ENCODE data around the gene TMBIM1.
"Not testable (repeated sequence)": the region's sequence is repeated elsewhere in the genome, so short reads cannot be mapped to it uniquely, and the experiment has no call there.

Gene TMBIM1

DNA sequence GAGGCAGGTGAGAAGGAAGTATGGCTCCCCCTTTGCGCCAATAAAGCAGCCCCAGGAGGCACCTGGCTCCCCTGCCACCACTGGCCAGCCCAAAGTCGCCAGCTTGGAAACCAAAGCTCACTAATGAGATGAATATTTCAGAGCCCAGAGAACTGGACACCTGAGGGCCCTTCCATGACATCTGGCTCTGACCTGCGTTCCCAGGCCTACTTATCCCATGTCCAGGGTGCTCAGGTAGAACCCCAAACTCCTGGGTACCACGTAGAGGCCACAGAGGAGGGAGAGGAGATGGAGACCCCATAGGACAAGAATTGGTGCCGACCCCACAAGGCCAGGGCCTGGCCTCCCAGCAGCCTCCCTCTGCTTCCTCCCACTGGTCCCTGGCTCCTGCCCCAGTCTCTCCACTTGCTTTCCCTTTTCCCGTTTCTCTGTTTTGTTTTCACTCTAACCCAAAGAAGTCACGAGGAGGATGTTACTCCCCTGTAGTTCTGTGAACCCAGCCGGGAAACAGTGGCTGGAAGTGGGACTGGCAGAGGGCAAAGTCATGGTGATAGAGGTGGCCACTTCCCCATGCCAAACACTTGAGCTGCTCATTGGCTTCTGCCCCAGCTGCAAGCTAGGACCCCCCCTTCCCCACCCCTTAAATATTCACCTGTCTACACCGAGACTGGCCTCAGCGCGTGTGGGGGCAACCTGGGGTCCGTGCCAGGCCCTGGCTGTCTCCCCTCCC is 820 bp downstream of the TMBIM1 start:
- DNase-seq (ENCODE audit: low read depth in 2 of 2) = no peak

DNA sequence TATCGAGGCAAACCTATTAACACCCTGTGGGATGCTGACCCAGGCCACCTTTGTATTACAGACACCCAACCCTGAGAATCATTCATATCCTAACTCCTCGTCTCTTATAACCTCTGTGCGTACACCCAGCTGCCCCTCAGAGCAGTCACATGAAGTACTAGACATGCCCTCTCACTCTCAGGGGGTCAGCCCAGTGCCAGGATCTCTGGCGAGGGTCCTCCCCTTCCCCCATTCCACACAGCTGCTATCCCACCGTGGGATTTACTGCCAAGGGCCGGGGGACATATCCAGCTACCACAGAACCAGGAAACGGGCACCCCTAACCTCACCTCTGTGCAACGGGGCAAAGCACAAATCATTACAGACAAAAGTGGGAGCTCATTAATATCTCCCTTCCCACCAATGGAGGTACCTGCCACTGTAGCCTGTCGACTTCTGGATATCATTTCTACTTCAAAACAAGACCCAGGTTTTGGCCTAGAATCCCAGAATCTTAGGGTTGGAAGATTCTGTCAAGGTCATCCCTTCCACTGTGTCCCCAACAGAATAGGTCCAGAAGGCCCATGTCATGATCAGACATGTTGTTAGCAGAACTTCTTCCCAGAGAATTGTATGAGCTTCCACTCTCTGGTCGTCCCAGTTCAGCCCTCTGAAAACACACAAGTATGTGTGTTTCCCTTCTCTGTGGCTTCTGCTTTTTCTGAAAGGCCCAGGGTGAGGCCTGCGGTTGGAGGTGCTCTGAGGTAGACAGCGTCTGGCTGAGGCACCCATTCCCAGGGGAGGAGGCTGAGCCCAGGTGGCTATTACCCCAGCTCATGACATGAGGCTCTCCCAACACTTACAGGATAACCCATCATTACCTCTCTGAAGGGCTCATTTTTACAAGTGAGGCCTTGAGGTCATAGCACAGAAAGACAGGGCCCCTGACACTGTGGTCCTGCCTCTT is 1.7 kb downstream of the TMBIM1 start:
- DNase-seq (ENCODE audit: low read depth in 2 of 2) = no peak

DNA sequence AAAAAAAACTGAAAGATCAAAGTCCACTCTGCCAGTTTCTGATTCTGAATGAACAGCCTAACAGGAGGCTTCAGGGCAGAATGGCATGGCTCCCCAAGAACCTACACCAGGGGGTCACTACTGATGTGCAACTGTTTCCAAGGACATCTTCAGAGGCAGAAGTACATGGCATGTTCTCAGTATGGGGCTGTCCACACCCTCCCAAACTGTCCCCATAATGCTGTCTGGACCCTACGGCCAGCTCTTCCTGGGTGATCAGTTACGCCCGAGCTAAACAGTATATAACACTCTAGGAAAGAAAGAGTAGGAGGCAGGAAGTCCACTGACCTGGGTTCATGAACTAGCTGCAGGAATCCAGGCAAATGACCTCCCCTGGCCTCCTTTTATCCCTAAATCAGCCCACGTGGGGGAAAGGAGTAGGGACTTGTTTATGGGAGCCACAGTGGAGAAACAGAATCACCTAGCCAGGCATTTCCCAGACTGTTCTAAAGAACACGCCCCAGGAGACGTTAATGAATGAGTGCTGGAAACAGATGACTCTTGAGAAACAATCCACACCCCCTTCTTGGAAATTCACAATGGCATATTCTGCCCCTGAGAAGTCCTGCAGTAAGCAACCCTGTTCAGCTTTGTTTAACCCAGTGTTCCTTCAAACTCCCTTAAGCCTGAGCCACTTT is 2.5 kb downstream of the TMBIM1 start:
- DNase-seq (ENCODE audit: low read depth in 2 of 2) = no peak

DNA sequence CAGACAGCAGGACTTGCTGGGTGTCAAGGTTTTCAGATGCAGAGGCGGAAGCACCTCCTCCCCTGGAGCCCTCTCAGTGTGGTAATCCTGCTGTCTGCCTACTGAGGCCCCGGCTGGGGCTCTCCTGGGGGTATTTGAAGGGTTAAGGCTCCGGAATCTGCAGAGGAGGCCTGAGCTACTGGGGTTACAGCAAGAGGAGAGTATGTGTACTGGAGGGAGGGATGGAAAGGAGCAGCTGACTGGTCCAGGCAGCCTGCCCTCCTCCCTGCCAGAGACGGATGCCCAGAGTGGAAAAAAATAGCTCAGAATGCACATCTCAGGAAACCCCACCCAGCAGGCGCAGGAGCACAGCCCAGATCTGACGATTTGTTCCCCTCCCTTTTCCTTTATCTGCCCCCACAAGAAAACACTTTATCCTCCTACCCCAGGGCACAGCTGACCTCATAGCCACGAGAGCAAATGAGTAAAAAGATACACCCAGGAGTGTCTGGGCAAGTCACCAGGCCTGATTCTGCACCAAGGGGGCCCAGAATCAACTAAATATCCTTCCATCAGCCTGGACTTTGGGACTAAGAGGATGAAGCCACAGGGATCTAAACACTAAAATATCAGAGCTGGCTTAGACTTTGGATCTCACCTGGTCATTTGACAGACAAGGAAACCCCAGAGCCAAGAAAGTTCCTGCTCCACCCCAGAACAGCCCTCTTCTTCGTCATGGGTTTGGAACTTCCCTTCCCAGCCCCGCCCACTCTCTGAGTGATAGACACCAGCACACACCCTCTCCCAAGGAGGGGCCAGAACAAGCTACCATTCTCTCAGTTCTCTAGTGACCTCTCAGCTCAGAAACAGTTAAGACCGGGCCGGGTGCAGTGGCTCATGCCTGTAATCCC is 5.5 kb downstream of the TMBIM1 start:
- DNase-seq (ENCODE audit: low read depth in 2 of 2) = peak; percentile 56 to 65

DNA sequence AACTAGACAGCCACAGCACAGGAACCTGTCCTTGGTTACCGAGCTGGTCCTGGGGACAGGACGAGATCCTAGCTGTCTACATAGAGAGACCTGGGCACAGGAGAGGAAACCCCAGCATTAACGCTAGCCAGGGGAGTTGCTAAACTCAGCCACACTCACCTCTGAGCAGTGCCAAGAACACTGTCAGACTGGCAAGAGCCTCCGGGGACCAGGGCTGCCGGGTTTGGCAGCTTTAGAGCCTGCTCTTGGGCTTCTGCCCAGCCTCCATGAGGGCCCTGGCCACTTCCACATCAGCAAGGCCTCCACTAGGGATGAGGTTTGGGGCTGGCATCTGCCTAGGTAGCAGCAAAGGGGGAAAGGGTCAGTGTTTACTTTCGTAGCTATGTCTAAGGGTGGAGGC is 6.7 kb downstream of the TMBIM1 start:
- DNase-seq (ENCODE audit: low read depth in 2 of 2) = no peak

DNA sequence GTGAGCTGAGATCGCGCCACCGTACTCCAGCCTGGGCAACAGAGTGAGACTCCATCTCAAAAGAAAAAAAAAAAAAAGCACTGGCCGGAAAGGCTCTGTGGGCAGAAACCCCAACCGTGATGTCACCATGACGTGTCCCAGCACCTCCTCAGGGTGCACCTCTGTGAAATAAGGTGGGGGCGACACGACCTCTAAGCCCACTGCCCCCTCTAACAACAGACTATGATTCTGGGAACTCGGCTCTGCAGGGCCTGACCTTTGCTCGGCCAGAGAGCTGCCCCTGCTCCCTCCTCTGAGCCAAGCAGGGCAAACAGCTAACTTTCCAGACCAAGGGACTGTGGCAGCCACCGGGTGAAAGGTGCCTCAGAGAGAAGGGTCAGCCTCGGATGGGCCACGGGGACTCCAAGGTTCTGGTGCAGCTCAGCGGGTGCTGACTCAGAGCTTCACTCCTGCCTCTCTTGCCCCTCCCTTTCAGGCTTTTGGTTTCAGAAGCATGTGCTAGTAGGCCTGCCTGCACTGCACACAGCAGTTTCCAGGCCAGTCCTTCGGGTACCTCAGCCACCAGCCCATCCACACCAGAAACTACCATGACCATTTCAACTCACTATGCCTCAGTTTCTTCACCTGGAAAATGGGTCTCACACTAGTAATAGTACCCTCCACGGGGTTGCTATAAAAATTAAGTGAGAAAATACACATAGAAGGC is 8.0 kb downstream of the TMBIM1 start:
- DNase-seq (ENCODE audit: low read depth in 2 of 2) = peak; percentile 25 to 35

DNA sequence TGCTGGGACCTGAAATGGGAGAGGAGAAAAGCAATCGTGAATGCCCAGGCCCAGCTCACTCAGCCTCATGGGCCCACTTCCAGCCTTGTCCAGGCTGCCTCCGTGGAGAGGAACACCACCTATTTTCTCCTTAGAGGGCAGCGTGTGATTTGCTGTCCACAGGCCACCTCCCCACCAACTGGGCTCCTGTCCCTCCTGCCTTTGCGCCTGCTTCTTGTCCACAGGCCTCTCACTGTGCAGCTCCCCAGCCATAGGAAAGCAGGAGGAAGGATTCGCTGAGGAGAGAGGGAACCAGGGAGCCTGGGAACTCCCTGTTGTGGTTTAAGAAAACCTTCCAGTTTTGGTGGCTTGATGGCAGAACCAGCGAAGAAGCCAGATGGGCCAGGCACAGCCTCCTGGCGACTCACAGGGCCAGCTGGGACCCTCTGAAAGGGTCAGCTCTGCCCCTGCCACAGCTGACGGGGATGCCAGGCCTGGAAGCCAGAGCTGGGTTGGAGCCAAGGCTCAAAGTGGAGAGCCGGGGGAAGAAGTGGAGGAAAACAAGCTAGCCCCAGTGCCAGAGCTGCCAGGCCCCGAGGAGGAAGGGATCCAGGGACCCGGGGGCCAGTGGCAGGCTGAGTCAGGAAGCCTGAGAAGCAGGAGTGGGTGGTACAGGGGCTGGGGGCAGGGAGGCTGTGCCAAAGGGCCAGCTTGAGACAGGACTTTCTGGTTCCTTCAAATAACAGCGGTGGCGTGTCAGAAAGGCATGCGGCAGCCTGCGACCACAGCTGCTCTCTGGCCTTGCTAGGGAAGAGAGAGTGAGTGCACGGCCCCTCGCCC is 9.9 kb downstream of the TMBIM1 start:
- no peak for DNase-seq (ENCODE audit: low read depth in 2 of 2)

DNA sequence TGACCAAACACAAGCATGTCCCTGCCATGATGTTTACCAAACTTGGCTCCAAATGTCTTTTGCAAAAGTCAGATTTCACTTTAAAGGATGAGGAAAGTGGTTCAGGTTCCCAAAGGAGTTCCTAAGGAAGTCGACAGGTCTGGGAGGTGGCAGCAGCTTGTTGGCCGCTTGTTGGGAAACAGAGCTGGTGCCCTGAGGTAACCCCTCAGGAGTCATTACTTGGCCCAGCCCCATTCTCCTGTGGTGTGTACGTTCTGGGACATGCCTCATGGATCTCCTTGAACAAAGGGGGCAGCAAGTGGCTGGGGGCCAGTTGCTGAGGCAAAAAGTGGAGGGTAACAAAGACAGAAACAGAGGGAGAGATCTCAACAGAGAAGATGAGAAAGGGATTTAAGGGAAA is 10.9 kb downstream of the TMBIM1 start:
- no peak for DNase-seq (ENCODE audit: low read depth in 2 of 2)

DNA sequence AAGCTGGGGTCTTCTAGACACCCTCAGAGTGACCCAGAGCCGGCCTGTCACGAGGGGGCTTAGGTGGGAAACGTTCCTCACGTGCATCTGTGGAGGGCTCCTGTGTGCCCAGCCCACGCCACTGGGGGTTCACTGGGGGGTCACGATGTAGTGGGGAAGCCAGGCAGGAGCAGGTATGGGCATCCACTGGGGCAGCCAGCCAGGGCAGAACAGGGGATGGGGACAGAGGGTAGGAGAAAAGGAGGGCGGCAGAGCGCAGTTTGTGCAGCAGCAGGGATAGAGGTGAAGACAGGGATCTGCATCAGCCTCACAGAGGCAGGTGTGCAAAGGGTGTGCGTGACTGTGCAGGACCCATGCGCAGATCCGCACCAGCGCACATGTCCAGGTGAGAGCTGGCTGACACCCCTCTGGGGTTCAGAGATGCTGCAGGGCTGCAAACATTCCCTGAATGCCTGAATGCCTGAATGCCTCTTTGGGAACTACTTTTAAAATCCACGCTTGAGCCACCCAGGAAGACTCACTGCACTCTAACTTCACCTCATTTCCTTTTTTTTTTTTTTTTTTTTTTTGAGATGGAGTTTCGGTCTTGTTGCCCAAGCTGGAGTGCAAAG is 11.9 kb downstream of the TMBIM1 start:
- DNase-seq (ENCODE audit: low read depth in 2 of 2) = no peak

DNA sequence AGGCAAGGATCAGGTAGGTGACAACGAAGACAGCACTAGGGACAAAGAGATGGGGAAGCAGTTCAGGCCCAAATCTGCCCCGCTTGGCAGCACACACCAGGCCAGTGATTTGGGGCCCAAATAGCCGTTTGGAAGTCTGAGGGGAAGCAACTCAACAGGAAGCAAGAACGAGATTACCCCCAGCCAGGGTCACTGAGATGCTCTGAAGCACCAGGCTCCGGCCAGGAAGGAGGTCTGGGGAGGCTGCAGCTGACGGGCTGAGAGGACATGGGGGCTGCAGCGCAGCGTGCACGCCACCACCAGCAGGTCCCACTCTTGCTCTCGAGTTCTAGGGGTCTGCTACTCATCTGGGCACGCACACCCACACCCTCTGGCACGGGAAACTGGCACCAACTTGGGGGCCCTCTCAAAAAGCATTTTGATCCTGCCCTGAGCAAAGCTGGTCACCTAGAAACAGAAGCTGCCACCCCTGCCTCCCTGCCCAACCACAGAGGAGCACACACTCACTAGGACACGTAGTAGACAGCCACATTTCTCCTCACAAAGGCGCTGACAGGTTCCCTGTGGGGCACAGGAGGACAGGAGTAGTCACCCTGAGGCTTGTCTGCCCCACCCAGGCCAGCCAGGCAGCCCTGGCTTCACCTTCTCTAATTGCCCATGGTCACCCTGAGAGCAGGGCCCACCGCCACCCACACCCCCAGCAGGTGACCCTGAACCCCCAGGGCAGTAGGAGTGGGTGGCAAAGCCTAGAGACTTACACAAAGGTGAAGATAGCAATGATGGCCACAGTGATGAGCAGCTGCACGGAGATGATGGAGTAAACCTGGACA is 13.6 kb downstream of the TMBIM1 start:
- no peak for DNase-seq (ENCODE audit: low read depth in 2 of 2)

DNA sequence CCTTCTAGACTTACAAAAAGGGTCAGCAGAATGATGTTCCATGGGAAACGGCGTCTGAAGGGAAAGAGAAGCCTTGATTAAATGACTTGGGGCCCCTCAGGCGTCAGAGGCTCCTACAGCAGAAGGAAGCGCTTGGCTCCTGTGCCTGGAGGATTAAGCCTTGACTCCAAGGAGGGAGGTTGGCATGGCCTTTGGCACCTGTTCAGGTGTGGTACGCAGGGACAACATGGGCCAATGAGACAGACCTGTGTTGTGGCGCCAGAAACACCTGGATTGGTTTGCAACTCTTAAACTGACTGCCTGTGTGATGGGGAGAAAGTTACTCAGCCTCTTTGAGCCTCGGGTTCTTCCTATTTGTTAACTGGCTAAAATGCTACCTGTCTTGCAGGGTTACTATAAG is 14.4 kb downstream of the TMBIM1 start:
- no peak for DNase-seq (ENCODE audit: low read depth in 2 of 2)

DNA sequence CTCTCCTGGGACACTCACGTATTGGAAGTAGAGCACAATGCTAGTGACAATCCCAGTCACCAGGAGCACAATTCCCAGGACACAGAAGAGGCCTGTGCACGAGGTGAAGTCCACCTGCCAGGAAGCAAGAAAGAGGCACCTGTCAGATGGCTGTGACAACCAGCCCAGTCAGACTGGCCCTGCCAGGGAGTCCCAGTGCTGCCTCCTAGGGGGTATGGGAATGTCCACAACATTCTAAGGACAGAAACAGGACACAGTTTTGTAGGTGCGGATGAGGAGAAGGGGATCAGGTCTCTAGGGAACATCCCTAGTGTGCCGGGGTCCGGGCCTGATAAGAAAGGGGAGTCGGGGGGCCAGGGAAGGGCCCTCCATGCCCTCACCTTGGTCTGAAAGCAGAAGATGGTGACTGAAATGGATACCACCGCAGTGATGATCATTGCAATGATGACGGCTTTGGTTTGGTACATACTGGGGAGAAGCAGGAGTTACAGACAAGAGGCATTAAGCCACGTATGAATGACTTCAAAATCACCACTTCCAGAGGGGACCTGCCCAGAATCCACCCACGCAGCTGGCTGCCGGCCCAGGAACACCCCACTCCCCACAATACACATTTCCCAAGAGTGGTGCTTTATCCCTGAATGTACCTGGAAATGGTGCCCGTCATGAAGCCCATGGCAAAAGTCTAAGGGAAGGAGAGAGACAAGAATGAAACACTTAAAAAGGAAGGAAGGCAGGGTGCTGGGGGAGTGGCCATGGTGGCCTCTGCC is 15.1 kb downstream of the TMBIM1 start:
- DNase-seq (ENCODE audit: low read depth in 2 of 2) = no peak

DNA sequence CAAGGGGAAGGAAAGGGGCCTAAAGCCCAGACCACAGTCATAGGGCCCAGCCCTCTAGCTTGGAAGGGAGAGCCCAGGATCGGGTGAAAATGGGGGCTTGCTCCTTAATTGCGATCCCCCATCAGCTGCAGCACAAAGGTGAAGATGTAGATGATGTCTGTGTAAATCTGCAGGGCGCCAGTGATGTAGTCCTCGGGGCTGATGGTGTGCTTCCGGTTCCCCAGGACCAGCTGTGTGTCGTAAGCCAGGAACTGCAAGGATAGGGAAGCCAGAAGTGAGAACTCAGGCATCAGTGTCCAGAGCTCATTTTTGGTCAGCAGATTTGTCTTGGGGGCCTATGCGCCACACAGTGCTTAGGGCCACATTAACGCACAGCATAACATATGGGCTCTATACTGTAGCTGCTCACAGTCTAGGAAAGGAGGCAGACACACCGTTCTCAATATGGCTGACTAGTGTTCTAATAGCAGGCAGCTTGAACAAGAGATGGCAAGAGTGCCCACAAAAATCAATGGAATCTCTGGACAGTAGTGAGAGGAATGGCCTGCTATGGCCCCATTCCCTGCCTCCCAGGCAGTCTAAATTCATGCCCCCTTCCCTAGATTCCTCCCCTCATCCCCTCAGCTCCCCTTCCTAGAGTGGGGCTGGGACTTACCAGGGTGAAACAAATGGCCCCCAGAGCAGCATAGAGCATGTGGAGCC is 16.8 kb downstream of the TMBIM1 start:
- no peak for DNase-seq (ENCODE audit: low read depth in 2 of 2)

DNA sequence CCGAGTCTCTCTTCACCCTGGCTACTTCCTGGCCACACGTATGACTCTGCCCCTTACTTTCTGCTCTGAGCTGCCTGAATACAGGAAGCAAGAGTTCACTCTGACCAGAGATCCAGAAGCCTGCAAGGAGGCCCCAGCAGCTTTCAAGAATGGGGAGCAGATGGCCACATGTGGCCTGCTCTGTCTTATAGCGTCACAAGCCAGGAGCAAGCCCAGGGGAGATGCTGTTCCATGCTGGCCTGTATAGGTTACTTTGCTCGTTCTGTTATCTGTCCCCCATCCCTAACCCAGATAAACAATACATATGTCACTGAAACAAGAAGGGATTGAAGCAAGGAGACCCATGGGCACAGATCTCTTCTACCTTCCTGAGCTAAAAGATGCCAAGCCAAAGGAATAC is 17.7 kb downstream of the TMBIM1 start:
- DNase-seq (ENCODE audit: low read depth in 2 of 2) = no peak

DNA sequence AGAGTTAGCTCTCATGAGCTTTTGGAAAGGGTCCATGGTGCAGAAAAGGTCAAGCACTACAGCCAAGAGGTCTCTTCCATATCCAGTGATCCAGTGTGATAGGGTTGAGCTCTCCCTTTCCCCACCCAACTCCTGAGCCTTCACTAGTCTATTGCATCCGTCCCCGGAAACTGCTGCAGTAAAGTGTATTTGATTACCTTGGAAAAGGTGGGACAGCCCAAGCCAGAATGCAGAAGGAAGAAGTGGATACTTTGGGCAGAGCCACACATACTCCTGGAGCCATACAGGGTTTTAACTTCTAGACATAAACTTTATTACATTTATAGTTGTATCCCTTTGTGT is 18.4 kb downstream of the TMBIM1 start:
- no peak for DNase-seq (ENCODE audit: low read depth in 2 of 2)

DNA sequence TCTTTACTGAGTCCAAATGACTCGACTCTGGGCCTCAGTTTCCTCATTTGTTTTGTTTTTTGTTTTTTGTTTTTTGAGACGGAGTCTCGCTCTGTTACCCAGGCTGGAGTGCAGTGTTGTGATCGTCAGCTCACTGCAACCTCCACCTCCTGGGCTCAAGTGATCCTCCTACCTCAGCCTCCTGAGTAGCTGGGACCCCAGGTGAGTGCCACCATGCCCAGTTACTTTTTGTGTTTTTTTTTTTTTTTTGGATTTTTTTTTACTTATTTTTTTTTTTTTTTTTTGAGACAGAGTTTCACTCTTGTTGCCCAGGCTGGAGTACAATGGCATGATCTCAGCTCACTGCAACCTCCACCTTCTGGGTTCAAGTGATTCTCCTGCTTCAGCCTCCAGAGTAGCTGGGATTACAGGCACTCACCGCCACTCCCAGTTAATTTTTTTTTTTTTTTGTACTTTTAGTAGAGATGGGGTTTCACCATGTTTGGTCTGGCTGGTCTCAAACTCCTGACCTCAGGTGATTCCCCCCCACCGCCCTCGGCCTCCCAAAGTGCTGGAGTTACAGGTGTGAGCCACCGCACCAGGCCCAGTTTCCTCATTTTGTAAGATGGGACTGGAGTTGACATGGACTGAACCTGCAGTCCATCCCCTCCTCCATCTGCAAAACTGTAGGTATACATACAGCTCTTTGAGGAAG is 18.9 kb downstream of the TMBIM1 start:
- not testable (repeated sequence) for DNase-seq (ENCODE audit: low read depth in 2 of 2)
